ENCODE results near the gene FHIT.

DNA sequence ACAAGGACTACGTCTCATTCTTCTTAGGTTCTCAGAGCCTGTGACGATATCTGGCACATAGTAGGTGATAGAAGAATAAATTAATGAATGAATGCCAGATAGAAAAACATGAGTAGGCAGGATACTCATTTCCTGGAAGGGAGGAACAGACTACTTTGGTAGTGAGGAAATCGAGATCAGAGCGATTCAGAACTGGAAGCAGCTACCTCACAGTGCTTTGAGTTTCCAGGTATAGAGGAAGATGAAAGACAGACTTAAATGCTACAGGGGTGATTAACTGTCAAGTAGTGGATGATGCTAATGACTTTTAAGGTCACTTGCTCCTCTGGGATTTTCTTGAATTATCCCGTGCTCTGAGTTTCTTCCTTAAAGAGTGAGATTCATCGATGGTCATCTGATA is 1249.9 kb downstream of the FHIT start:
- TF ChIP-seq, protein P1, sequence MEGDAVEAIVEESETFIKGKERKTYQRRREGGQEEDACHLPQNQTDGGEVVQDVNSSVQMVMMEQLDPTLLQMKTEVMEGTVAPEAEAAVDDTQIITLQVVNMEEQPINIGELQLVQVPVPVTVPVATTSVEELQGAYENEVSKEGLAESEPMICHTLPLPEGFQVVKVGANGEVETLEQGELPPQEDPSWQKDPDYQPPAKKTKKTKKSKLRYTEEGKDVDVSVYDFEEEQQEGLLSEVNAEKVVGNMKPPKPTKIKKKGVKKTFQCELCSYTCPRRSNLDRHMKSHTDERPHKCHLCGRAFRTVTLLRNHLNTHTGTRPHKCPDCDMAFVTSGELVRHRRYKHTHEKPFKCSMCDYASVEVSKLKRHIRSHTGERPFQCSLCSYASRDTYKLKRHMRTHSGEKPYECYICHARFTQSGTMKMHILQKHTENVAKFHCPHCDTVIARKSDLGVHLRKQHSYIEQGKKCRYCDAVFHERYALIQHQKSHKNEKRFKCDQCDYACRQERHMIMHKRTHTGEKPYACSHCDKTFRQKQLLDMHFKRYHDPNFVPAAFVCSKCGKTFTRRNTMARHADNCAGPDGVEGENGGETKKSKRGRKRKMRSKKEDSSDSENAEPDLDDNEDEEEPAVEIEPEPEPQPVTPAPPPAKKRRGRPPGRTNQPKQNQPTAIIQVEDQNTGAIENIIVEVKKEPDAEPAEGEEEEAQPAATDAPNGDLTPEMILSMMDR (IDR thresholded peaks at IDR 0.05; ENCODE audit: low read depth, low read length, poor library complexity, severe bottlenecking) = no peak
- no peak for TF ChIP-seq EZH2phosphoT487 (IDR thresholded peaks at IDR 0.05; ENCODE audit: borderline replicate concordance, low read length)
